ENCODE measurements around the gene SULT4A1.
"Not testable (repeated sequence)": the region's sequence is repeated elsewhere in the genome, so short reads cannot be mapped to it uniquely, and the experiment has no call there.

SULT4A1 gene

DNA sequence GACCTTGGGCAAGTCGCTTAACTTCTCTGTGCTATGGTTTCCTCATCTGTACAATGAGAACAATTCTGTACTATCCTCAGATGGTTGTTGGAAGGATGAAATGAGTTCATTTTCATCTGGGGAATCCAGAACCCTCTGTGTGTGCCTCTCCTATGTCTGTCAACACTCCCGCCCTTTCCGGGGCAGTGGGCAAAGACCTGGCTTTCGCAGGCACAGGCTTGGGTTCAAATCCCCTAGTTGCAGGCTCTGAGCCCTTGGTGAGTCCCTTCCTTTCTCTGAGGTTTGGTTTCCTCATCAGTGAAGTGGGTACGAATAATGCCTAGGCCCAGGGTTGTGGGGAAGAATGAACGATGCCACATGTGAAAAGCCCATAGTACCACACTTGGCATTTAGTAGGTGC is 23.5 kb upstream of the SULT4A1 start:
- DNase-seq = no peak

DNA sequence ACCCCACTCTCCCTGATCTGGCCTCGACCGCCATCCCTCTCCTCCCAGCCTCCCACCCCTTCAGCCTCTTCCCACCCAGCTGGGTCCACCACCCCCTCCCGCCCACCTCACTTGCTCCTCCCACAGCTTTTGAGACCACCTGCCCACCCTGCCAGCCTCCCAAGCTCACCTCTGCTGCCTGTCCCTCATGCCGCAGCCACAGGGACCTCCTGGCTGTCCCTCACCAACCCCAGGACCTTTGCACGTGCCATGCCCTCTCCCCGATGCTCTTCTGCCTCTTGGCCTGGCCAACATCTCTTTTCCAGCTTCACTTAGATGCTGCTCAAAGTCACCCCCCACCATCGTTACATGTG is 23.0 kb upstream of the SULT4A1 start:
- no peak for DNase-seq

DNA sequence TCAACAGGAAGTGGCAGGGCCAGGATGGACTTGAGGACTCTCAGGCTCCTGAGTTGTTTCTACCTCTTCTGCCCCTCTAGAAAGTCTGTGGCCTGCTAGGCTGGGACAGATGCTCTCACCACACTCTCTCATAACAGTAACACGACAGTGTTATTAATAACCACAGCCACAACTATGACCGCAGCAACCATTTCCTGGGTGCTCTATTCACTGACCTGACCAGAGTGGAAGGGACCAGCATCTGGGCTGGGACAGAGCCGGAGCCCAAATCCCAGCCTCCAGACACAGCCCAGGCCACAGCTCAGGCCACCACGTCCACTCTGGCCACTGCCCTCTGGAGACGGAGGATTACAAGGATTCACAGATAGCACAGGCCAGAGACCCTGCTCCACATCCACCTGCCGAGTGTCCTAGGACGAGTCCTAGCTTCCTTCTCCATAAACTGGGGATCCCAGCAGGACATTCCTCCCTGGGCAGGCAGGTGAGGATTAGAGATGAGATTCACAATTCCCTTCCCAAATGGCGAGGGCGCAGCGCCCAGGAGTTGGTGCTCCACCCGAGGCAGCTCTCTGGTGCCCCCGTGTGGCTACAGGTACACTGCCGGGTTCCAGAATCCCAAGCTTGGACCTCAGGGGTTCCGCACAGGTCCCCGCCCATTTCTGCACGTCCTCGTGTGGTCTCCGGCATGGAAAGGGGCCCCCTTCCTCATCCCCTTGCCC is 22.4 kb upstream of the SULT4A1 start:
- peak; percentile 29 for DNase-seq

GRCh38 chr22:43883719-43884415 is 21.6 kb upstream of the SULT4A1 start:
- no peak for DNase-seq

GRCh38 chr22:43883012-43883661 is 20.8 kb upstream of the SULT4A1 start:
- DNase-seq = peak; percentile 23

DNA sequence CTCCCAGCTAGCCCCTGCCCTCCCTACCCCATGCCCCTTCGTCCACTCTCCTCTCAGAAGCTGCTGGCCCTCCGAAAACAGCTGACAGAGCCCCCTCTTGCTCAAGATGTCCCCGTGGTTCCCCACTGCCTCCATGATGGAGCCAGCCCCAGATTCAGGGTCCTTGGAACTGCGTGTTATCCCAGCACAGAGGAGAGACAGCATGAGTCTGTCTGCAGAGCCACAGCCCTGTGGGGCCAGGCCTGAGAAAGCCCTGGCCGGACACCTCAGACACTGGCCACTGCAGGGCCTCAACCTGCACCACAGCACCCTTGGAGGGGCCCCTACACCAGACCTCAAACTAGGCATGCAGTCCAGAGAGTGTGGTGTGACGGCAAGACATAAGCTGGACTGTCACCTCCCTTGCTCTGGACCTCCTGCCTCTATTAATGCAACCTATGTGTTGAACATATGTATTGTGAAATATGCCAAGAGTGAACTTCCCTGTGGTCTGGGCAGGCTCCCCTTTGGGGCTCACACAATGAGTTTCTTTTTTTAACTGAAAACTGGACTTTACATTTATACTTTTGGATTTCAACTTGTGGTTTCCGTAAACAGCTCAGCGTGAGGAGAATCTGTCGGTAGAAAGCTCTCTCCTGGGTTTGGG is 19.9 kb upstream of the SULT4A1 start:
- no peak for DNase-seq

GRCh38 chr22:43881091-43882061 is 19.1 kb upstream of the SULT4A1 start:
- DNase-seq = no peak

DNA sequence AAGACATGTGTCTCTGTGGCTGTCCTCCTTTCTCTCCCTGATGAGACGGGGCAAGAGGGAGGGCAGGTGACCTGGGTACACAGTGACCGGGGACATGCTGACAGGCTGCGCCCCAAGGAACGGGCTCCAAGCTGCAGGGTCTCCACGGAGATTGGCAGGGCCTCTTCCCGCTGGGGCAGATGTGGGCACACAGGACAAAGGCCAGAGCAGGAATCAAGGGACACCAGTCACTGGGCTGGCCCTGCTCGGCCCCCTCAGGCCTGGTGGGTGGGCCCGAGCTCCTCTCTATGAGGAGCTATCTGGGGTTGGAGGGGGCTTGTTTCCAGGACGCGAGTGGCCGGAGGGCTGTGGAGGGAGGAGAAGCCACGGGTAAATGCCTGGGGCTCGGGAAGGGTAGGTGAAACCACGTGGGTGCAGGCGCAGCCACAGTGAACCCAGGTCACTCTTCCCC is 18.3 kb upstream of the SULT4A1 start:
- no peak for DNase-seq

DNA sequence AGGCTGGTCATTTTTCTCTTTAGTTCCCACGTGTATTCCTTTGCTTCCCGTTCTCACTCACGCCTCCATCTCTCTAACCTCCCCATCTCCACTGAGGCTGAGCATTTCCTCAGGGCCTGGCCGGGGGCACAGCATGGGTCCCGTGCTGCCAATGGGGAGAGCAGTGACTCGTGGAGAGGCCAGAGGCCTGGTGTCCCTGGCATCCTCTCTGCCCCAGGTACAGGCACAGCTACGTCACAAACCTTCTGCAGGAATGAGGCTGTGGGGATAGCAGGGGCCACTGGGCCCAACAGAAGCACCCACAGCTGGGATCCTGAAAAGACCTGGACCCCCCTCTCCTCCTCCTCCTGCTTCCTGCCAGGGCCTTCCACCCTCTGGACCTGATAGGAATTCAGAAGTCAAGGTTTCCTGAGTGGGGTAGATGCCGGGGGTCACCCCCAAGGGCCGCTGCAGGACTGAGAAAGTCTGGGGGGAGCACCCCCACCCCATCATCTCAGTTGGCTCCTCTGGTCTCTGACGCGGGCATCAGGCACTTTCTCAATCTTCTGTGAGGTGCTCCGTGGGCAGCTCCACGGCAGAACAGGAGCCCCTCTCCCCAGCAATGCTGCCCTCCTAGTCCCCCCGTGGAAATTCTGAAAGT is 17.7 kb upstream of the SULT4A1 start:
- no peak for DNase-seq

GRCh38 chr22:43878831-43879550 is 16.7 kb upstream of the SULT4A1 start:
- no peak for DNase-seq

- DNase-seq = no peak
These were observed 15.9 kb upstream of the SULT4A1 start for GRCh38 chr22:43878079-43878795.

- DNase-seq = no peak
These were observed 14.7 kb upstream of the SULT4A1 start for GRCh38 chr22:43876866-43877509.

- DNase-seq = no peak
These were observed 7.5 kb upstream of the SULT4A1 start for GRCh38 chr22:43869799-43870198.

GRCh38 chr22:43869001-43869400 is 6.7 kb upstream of the SULT4A1 start:
- DNase-seq = not testable (repeated sequence)

DNA sequence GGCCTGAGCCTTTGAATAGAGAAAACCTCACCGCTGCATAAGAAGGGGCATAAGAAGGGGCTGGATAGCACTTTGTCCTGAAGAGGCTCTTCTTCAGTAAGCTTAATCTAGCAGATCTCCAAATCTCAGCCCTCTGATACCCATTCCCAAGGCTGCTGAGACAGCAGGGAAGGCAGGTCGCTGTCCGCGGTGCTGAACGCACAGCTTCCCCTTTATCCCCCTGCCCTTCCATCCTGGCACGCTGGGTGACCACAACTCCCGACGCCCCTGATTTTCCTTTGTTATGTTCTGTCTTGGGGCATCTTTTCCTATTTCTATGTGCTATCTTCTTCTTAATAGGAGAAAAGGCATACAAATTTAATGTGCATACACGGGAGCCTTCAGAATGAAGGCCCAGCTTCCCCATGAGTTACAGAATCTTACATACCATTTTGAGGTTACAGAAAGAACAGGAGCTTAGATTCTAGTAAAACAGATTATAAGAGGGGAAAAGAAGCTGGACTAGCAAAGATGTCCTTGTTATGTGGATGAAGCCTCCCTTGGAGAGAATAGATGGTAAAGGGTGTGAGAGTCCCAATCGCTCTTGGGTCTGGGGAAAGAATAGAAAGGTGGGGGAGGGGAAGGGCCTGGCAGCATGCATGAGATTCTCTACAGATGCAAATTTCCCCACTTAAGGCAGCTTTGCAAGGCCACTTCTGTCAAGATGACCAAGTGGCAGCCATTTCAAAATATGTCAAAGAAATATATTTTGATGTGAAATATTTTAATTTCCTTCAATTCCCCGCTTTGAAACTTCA is 5.7 kb upstream of the SULT4A1 start:
- peak; percentile 8 for DNase-seq

DNA sequence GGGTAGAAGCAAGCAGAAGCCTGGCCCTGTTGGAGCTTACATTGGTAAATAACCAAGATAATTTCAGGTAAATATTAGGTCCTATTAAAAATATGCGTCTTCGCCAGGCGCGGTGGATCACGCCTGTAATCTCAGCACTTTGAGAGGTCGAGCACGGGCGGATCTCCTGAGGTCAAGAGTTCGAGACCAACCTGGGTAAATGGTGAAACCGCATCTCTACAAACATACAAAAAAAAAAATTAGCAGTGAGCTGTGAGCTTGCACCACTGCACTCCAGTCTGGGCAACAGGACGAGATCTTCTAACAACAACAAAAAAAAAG is 529 bp upstream of the SULT4A1 start:
- DNase-seq = no peak

- no peak for DNase-seq
These were observed 784 bp downstream of the SULT4A1 start for GRCh38 chr22:43861529-43861928.

GRCh38 chr22:43860831-43861230 is 1.5 kb downstream of the SULT4A1 start:
- no peak for DNase-seq

DNA sequence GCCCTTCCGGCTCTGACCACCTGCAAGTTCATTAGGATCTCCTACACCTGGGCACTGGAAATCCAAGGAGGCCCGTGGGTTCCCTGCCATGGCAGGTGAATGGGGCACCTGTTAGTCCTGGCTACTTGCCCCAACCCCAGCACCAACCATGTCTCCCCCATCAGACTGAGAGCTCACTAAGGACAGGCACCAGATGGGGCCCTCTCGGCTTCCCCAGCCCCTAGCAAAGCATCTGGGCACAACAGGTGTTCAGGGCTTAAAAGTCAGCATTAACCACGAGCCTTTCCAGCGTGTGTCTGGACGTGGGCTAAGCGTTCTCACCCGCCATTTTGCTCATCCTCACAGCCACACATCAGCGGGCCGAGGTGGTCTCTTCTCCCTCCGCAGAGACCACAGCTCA is 2.2 kb downstream of the SULT4A1 start:
- DNase-seq = no peak

All from T-helper 9 cell (primary cell).